HepG2 (cell line): ENCODE measurements around the gene CNPY1. TPM values are rescaled to one million over a fixed set of nuclear protein-coding genes. Genes with fewer than 3 reads are reported as not detected.

ENCODE experiments used
- ATAC-seq: fragments of 200-7000 bp; cut with Tn5 transposase; 3 replicates; pipeline ENCODE4 v1.9.1; 2020; ENCODE audit warnings: mild to moderate bottlenecking, moderate library complexity
- BruUV-seq: library from RNA; stranded (reverse); fragments of 400-500 nt; replicated peaks from 2 replicates; lab custom pipeline; 2021; lab: Mats Ljungman, UMichigan
- CTCF ChIA-PET: fragments of 300-600 bp; formaldehyde crosslinking; extraction: SDS; loops from one replicate; lab custom pipeline; 2021; ENCODE audit warnings: low total read pairs, inconsistent platforms, low intra/inter-chr PET ratio; lab: Yijun Ruan, JAX
- POLR2A ChIA-PET: fragments of 350-600 bp; sonication (Branson Sonifier 250); formaldehyde crosslinking; loops from one replicate; lab custom pipeline; 2020; ENCODE audit warnings: antibody characterized with exemption, inconsistent platforms; lab: Yijun Ruan, JAX
- DNase-seq: peaks from one replicate; pipeline ENCODE4 v3.0.0-alpha.2; 2015; ENCODE audit warnings: low spot score
- FAIRE-seq: peaks from 3 replicates; lab custom pipeline; 2011; peaks lifted over from hg19 to GRCh38; lab: Jason Lieb, UNC
- H2AFZ ChIP-seq: one replicate; pipeline ENCODE4 v1.6.1; 2011; ENCODE audit warnings: low read length, inconsistent platforms
- H3K27ac ChIP-seq: fragments of 300-600 bp; 3 replicates; pipeline ENCODE4 v1.8.0; 2011; ENCODE audit warnings: mixed run types, mild to moderate bottlenecking, mixed read lengths, low read length, inconsistent platforms; ENCODE audit not compliant: insufficient read depth; ENCODE audit errors: extremely low read length
- H3K27me3 ChIP-seq, 2 experiments: fragments of 200-600 bp in 1 of 2; 2 replicates in 1 of 2; 3 replicates in 1 of 2; pipeline versions ENCODE4 v1.6.0 to v1.8.0; 2011; ENCODE audit warnings: low read length in 2 of 2, mild to moderate bottlenecking in 2 of 2, moderate library complexity in 2 of 2, inconsistent platforms in 1 of 2; ENCODE audit not compliant: insufficient read depth in 2 of 2, control insufficient read depth in 1 of 2
- H3K36me3 ChIP-seq, 2 experiments: fragments of 200-600 bp in 1 of 2; replicated peaks in 1 of 2; 2 replicates in 1 of 2; 3 replicates in 1 of 2; pipeline versions ENCODE4 v1.5.1 to v1.8.0; 2011; ENCODE audit warnings: low read length in 2 of 2, inconsistent platforms in 1 of 2; ENCODE audit not compliant: insufficient read depth in 2 of 2, control insufficient read depth in 1 of 2
- H3K4me1 ChIP-seq: 2 replicates; pipeline ENCODE4 v1.5.1; 2012; ENCODE audit warnings: low read length, inconsistent platforms; ENCODE audit not compliant: insufficient read depth
- H3K4me2 ChIP-seq: 2 replicates; pipeline ENCODE4 v1.6.0; 2011; ENCODE audit warnings: low read depth, low read length, inconsistent platforms
- H3K4me3 ChIP-seq, 3 experiments: fragments of 200-600 bp in 1 of 3; sonication (generic), shearing (Covaris generic) in 1 of 3; replicated peaks in 1 of 3; 2 replicates each; pipeline ENCODE4 v1.5.1; 2011 to 2016; ENCODE audit warnings: low read length in 3 of 3, inconsistent platforms in 2 of 3, low read depth in 2 of 3, mild to moderate bottlenecking in 2 of 3, control low read depth in 1 of 3, mixed read lengths in 1 of 3; ENCODE audit not compliant: insufficient read depth in 1 of 3
- H3K79me2 ChIP-seq: one replicate; pipeline ENCODE4 v1.6.1; 2011; ENCODE audit warnings: low read length, inconsistent platforms; ENCODE audit not compliant: insufficient read depth
- H3K9ac ChIP-seq: 2 replicates; pipeline ENCODE4 v1.6.0; 2011; ENCODE audit warnings: mild to moderate bottlenecking, low read depth, low read length, inconsistent platforms; ENCODE audit not compliant: insufficient read depth
- H3K9me3 ChIP-seq: 2 replicates; pipeline ENCODE4 v1.5.1; 2012; ENCODE audit warnings: mild to moderate bottlenecking, low read length
- H4K20me1 ChIP-seq: 2 replicates; pipeline ENCODE4 v1.6.0; 2011; ENCODE audit warnings: inconsistent platforms, mild to moderate bottlenecking, low read length, moderate library complexity; ENCODE audit not compliant: insufficient read depth
- ATF7 ChIP-seq, 2 experiments: fragments of 450-650 bp in 1 of 2; sonication (generic) in 1 of 2; formaldehyde crosslinking in 1 of 2; IDR thresholded peaks; 2 replicates each; pipeline versions ENCODE4 v1.4.0 to v1.6.1; 2016 to 2020; ENCODE audit warnings: antibody characterized with exemption in 1 of 2, mild to moderate bottlenecking in 1 of 2, missing genetic modification reagents in 1 of 2
- DDIT3 ChIP-seq: sonication (generic); formaldehyde crosslinking; IDR thresholded peaks from 2 replicates; pipeline ENCODE4 v1.4.0; 2020; ENCODE audit warnings: mild to moderate bottlenecking, missing genetic modification reagents
- MEF2D ChIP-seq: sonication (generic); formaldehyde crosslinking; IDR thresholded peaks from 2 replicates; pipeline ENCODE4 v1.5.1; 2020; ENCODE audit warnings: mild to moderate bottlenecking, missing genetic modification reagents
- REXO4 ChIP-seq: sonication (generic); formaldehyde crosslinking; IDR thresholded peaks from 2 replicates; pipeline ENCODE4 v1.8.0; 2022; ENCODE audit warnings: missing genetic modification reagents, mild to moderate bottlenecking, borderline replicate concordance
- ZBTB1 ChIP-seq: sonication (generic); formaldehyde crosslinking; IDR thresholded peaks from 2 replicates; pipeline ENCODE4 v1.4.0; 2020; ENCODE audit warnings: missing genetic modification reagents, borderline replicate concordance
- ZBTB42 ChIP-seq: sonication (generic); formaldehyde crosslinking; IDR thresholded peaks from 2 replicates; pipeline ENCODE4 v1.5.0; 2020; ENCODE audit warnings: mild to moderate bottlenecking, missing genetic modification reagents
- ZFP36 ChIP-seq: fragments of 150-350 bp; IDR thresholded peaks from 2 replicates; pipeline ENCODE4 v1.6.1; 2018; ENCODE audit warnings: borderline replicate concordance, low read length, low read depth; ENCODE audit not compliant: partially characterized antibody
- ZNF546 ChIP-seq: sonication (generic); formaldehyde crosslinking; conservative IDR thresholded peaks from 2 replicates; pipeline ENCODE4 v1.8.1; 2023; ENCODE audit warnings: mild to moderate bottlenecking, missing genetic modification reagents
- ZNF713 ChIP-seq: sonication (generic); formaldehyde crosslinking; IDR thresholded peaks from 2 replicates; pipeline ENCODE4 v1.4.0; 2020; ENCODE audit warnings: mild to moderate bottlenecking, missing genetic modification reagents
- WGBS: methylation state at CpG from one replicate; pipeline ENCODE4 v1.1.6; 2017; ENCODE audit warnings: low lambda C conversion rate; 5-methylcytosine and 5-hydroxymethylcytosine counted together
- in situ Hi-C: cut with HindIII; loops from 2 replicates; pipeline ENCODE4 v1.10.0; 2017; ENCODE audit warnings: low pct_unique_long_range_greater_than_20kb; ENCODE audit not compliant: extremely low pct_ligation_motif_present
- intact Hi-C: fragments of 100-400 bp; cut with micrococcal nuclease; formaldehyde crosslinking; loops from one replicate; pipeline ENCODE4 v1.10.0; 2022; ENCODE audit not compliant: unreplicated experiment
- polyA plus RNA-seq, 8 experiments: library from polyadenylated mRNA; depleted of rRNA in 3 of 8; stranded (reverse) in 7 of 8; unstranded in 1 of 8; fragments of >200 nt; fragmentation: Illumina TruSeq in 4 of 8; extraction: Trizol in 4 of 8; gene quantifications; 2 replicates each; pipeline versions ENCODE4 v1.2.1 to v1.2.3, GENCODE V29; 2011 to 2016; ENCODE audit warnings: low read depth in 4 of 8, missing spikeins in 1 of 8, mixed read lengths in 1 of 8; ENCODE audit not compliant: insufficient read depth in 1 of 8
- total RNA-seq, 5 experiments: library from RNA; depleted of rRNA; stranded (reverse); fragments of >200 nt; fragmentation: Illumina TruSeq; extraction: Trizol; gene quantifications; 2 replicates each; pipeline ENCODE4 v1.2.3, GENCODE V29; 2016; ENCODE audit warnings: low read depth in 1 of 5

CNPY1 gene
- total and polyA plus RNA-seq, 2 of the 13 experiments (the other 11 are each of a cell fraction or from before 2014, with no cell fraction given) = not detected

GRCh38 chr7:155555116-155555695, 8.8 kb upstream of the CNPY1 start:
- Histone ChIP-seq H3K36me3 (no peaks in the 10 kb centered on the region), H2AFZ (no peak overlapping the region), H3K27me3 (peaks cover 3 to 30% of the 10 kb centered on the region in 2 experiments; a peak in 4 of 5 replicates), H3K4me2 (no peak overlapping the region), H4K20me1 (no peaks in the 10 kb centered on the region), H3K9me3 (no peaks in the 10 kb centered on the region), H3K9ac (no peak overlapping the region), H3K4me1 (no peaks in the 10 kb centered on the region), H3K4me3 (no peak overlapping the region), H3K27ac (no peak overlapping the region), H3K79me2 (no peaks in the 10 kb centered on the region)
- in situ Hi-C loops = no loop called here
- DNase-seq (no peak), ATAC-seq (no peak), FAIRE-seq (no peak)
- TF ChIP-seq REXO4 (no peak), ZNF546 (CRISPR knock-in tag) (no peak), MEF2D (no peak), ZNF713 (CRISPR knock-in tag) (no peak), ZFP36 (no peak), DDIT3 (CRISPR knock-in tag) (no peak)
- POLR2A ChIA-PET = no interaction called here
- CTCF ChIA-PET = no interaction called here
- 63% methylated on average over 17 of the region's 33 CpGs for WGBS
- BruUV-seq = no TSS peak
- intact Hi-C loops = no loop called here

GRCh38 chr7:155553871-155554270, 7.5 kb upstream of the CNPY1 start:
- no peaks in the 10 kb centered on the region for H3K4me1 ChIP-seq
- FAIRE-seq = no peak
- no TSS peak for BruUV-seq
- H3K27me3 ChIP-seq = peaks cover 3 to 38% of the 10 kb centered on the region in 2 experiments; a peak in 4 of 5 replicates
- ChIA-PET CTCF (no interaction called here), POLR2A (no interaction called here)
- H3K9me3 ChIP-seq = no peaks in the 10 kb centered on the region
- H2AFZ ChIP-seq = no peak overlapping the region
- peak; percentile 46 for TF ChIP-seq ATF7 (IDR thresholded peaks at IDR 0.05)
- no peak for TF ChIP-seq ATF7 (CRISPR knock-in tag; IDR thresholded peaks at IDR 0.05)
- no peak for TF ChIP-seq ZBTB1 (CRISPR knock-in tag)
- TF ChIP-seq ZBTB42 = no peak
- H3K79me2 ChIP-seq = no peaks in the 10 kb centered on the region
- no peaks in the 10 kb centered on the region for H4K20me1 ChIP-seq
- no peak overlapping the region for H3K4me2 ChIP-seq
- H3K9ac ChIP-seq = no peak overlapping the region
- in situ Hi-C loops = no loop called here
- intact Hi-C loops = no loop called here
- H3K4me3 ChIP-seq = no peak overlapping the region
- no peaks in the 10 kb centered on the region for H3K36me3 ChIP-seq
- DNase-seq = no peak
- 50% methylated on average over 2 of the region's 3 CpGs for WGBS
- no peak overlapping the region for H3K27ac ChIP-seq
- ATAC-seq = no peak
